OCI-LY7 (cell line): ENCODE measurements around the gene ZIC5. TPM values are rescaled to one million over a fixed set of nuclear protein-coding genes. Genes with fewer than 3 reads are reported as not detected.

Experiments
- BruUV-seq: library from RNA; stranded (reverse); fragments of 400-500 nt; replicated peaks from 2 replicates; lab custom pipeline; 2021; lab: Mats Ljungman, UMichigan
- CTCF ChIA-PET: fragments of 300-600 bp; sonication (Branson Sonifier 250); formaldehyde crosslinking; loops from one replicate; lab custom pipeline; 2022; ENCODE audit warnings: antibody characterized with exemption; ENCODE audit not compliant: unreplicated experiment; lab: Charles Lee
- POLR2A ChIA-PET: fragments of 300-600 bp; sonication (Branson Sonifier 250); formaldehyde crosslinking; loops from one replicate; lab custom pipeline; 2022; ENCODE audit warnings: antibody characterized with exemption; lab: Charles Lee
- DNase-seq: peaks from one replicate; pipeline ENCODE4 v3.0.0-alpha.2; 2015; ENCODE audit warnings: low spot score
- H2AFZ ChIP-seq: fragments of 200-600 bp; sonication (generic), shearing (Covaris generic); 2 replicates; pipeline ENCODE4 v1.6.1; 2014; ENCODE audit warnings: mild to moderate bottlenecking, antibody characterized with exemption, low read length, moderate library complexity
- H3K27ac ChIP-seq: fragments of 200-600 bp; sonication (generic); 2 replicates; pipeline ENCODE4 v1.5.1; 2014; ENCODE audit warnings: mixed run types, low read depth, mild to moderate bottlenecking, moderate library complexity, low read length, inconsistent platforms; ENCODE audit not compliant: poor library complexity, severe bottlenecking
- H3K36me3 ChIP-seq: fragments of 200-600 bp; sonication (generic); 2 replicates; pipeline ENCODE4 v1.6.1; 2014; ENCODE audit warnings: mild to moderate bottlenecking, antibody characterized with exemption, low read length, moderate library complexity, mixed read lengths; ENCODE audit not compliant: insufficient read depth
- H3K4me1 ChIP-seq: fragments of 200-600 bp; sonication (generic); 2 replicates; pipeline ENCODE4 v1.5.1; 2014; ENCODE audit warnings: mild to moderate bottlenecking, low read length; ENCODE audit not compliant: insufficient read depth, poor library complexity, severe bottlenecking
- H3K4me2 ChIP-seq: fragments of 200-600 bp; sonication (generic); 2 replicates; pipeline ENCODE4 v1.6.1; 2014; ENCODE audit warnings: mild to moderate bottlenecking, low read length
- H3K4me3 ChIP-seq: fragments of 200-600 bp; sonication (generic); 2 replicates; pipeline ENCODE4 v1.5.1; 2014; ENCODE audit warnings: mild to moderate bottlenecking, low read depth, low read length; ENCODE audit not compliant: poor library complexity, severe bottlenecking
- H3K79me2 ChIP-seq: fragments of 200-600 bp; sonication (generic); 2 replicates; pipeline ENCODE4 v1.6.1; 2016; ENCODE audit warnings: low read depth, mild to moderate bottlenecking, low read length, moderate library complexity, mixed read lengths; ENCODE audit not compliant: insufficient read depth
- H3K9me2 ChIP-seq: fragments of 200-600 bp; sonication (generic); 2 replicates; pipeline ENCODE4 v1.6.1; 2016; ENCODE audit warnings: mild to moderate bottlenecking, low read length, mixed read lengths; ENCODE audit not compliant: insufficient read depth
- H3K9me3 ChIP-seq: fragments of 200-600 bp; sonication (generic); 2 replicates; pipeline ENCODE4 v1.6.1; 2014; ENCODE audit warnings: mild to moderate bottlenecking, mixed run types, low read length, mixed read lengths
- H4K20me1 ChIP-seq: fragments of 200-600 bp; sonication (generic); 2 replicates; pipeline ENCODE4 v1.6.1; 2014; ENCODE audit warnings: mild to moderate bottlenecking, antibody characterized with exemption, low read length, moderate library complexity, mixed read lengths; ENCODE audit not compliant: insufficient read depth
- CTCF ChIP-seq: fragments of 200-600 bp; sonication (generic); conservative IDR thresholded peaks from 2 replicates; pipeline ENCODE4 v1.5.1; 2014; ENCODE audit warnings: mild to moderate bottlenecking, antibody characterized with exemption, low read length, moderate library complexity, mixed read lengths
- EZH2phosphoT487 ChIP-seq: fragments of 200-600 bp; sonication (generic); IDR thresholded peaks from 2 replicates; pipeline ENCODE4 v1.6.1; 2018; ENCODE audit warnings: low read depth, borderline replicate concordance, mild to moderate bottlenecking, mixed run types, antibody characterized with exemption, low read length, moderate library complexity, mixed read lengths
- intact Hi-C: fragments of 100-400 bp; cut with micrococcal nuclease; formaldehyde crosslinking; loops from one replicate; pipeline ENCODE4 v1.10.0; 2022; ENCODE audit not compliant: unreplicated experiment
- total RNA-seq, 2 experiments: library from RNA; depleted of rRNA in 1 of 2; stranded (reverse); fragments of >200 nt in 1 of 2; shearing (Covaris generic) in 1 of 2; gene quantifications; 2 replicates each; pipeline ENCODE4 v1.2.3, GENCODE V29; 2014 to 2022

ZIC5 gene
- total RNA-seq, 2 experiments from 2014 or later, result not detected

- Histone ChIP-seq H3K4me2 (no peak overlapping the region), H3K4me3 (no peak overlapping the region), H3K27ac (no peak overlapping the region), H3K9me3 (no peaks in the 10 kb centered on the region), H3K4me1 (no peaks in the 10 kb centered on the region), H3K79me2 (no peaks in the 10 kb centered on the region), H4K20me1 (no peaks in the 10 kb centered on the region), H3K9me2 (no peaks in the 10 kb centered on the region), H3K36me3 (no peaks in the 10 kb centered on the region), H2AFZ (no peak overlapping the region)
- intact Hi-C loops, result no loop called here
- ChIA-PET POLR2A (no interaction called here), CTCF (no interaction called here)
- no TSS peak for BruUV-seq
- DNase-seq, result no peak
- TF ChIP-seq EZH2phosphoT487 (no peak), CTCF (no peak)
These were observed 13.1 kb upstream of the ZIC5 start for GRCh38 chr13:99984461-99985240.

- Histone ChIP-seq H4K20me1 (no peaks in the 10 kb centered on the region), H3K9me3 (no peaks in the 10 kb centered on the region), H3K36me3 (no peaks in the 10 kb centered on the region), H3K79me2 (no peaks in the 10 kb centered on the region), H2AFZ (no peak overlapping the region), H3K4me2 (no peak overlapping the region), H3K9me2 (no peaks in the 10 kb centered on the region), H3K27ac (no peak overlapping the region), H3K4me1 (no peaks in the 10 kb centered on the region), H3K4me3 (no peak overlapping the region)
- TF ChIP-seq EZH2phosphoT487, result no peak
- TF ChIP-seq CTCF, result no peak
- BruUV-seq, result no TSS peak
- DNase-seq, result no peak
- intact Hi-C loops, result no loop called here
- POLR2A ChIA-PET, result no interaction called here
- CTCF ChIA-PET, result no interaction called here
These were observed 12.2 kb upstream of the ZIC5 start for GRCh38 chr13:99983499-99984401.
